HepG2 (cell line): ENCODE results near the gene SPTBN5. TPM values are rescaled to one million over a fixed set of nuclear protein-coding genes. Genes with fewer than 3 reads are reported as not detected.

Experiments used
- ATAC-seq: fragments of 200-7000 bp; cut with Tn5 transposase; 3 replicates; pipeline ENCODE4 v1.9.1; 2020; ENCODE audit warnings: mild to moderate bottlenecking, moderate library complexity
- BruUV-seq: library from RNA; stranded (reverse); fragments of 400-500 nt; replicated peaks from 2 replicates; lab custom pipeline; 2021; lab: Mats Ljungman, UMichigan
- CTCF ChIA-PET: fragments of 300-600 bp; formaldehyde crosslinking; extraction: SDS; loops from one replicate; lab custom pipeline; 2021; ENCODE audit warnings: low total read pairs, inconsistent platforms, low intra/inter-chr PET ratio; lab: Yijun Ruan, JAX
- POLR2A ChIA-PET: fragments of 350-600 bp; sonication (Branson Sonifier 250); formaldehyde crosslinking; loops from one replicate; lab custom pipeline; 2020; ENCODE audit warnings: antibody characterized with exemption, inconsistent platforms; lab: Yijun Ruan, JAX
- DNase-seq: peaks from one replicate; pipeline ENCODE4 v3.0.0-alpha.2; 2015; ENCODE audit warnings: low spot score
- FAIRE-seq: peaks from 3 replicates; lab custom pipeline; 2011; peaks lifted over from hg19 to GRCh38; lab: Jason Lieb, UNC
- H2AFZ ChIP-seq: one replicate; pipeline ENCODE4 v1.6.1; 2011; ENCODE audit warnings: low read length, inconsistent platforms
- H3K27ac ChIP-seq: fragments of 300-600 bp; 3 replicates; pipeline ENCODE4 v1.8.0; 2011; ENCODE audit warnings: mixed run types, mild to moderate bottlenecking, mixed read lengths, low read length, inconsistent platforms; ENCODE audit not compliant: insufficient read depth; ENCODE audit errors: extremely low read length
- H3K27me3 ChIP-seq, 2 experiments: fragments of 200-600 bp in 1 of 2; 2 replicates in 1 of 2; 3 replicates in 1 of 2; pipeline versions ENCODE4 v1.6.0 to v1.8.0; 2011; ENCODE audit warnings: low read length in 2 of 2, mild to moderate bottlenecking in 2 of 2, moderate library complexity in 2 of 2, inconsistent platforms in 1 of 2; ENCODE audit not compliant: insufficient read depth in 2 of 2, control insufficient read depth in 1 of 2
- H3K36me3 ChIP-seq, 2 experiments: fragments of 200-600 bp in 1 of 2; replicated peaks in 1 of 2; 2 replicates in 1 of 2; 3 replicates in 1 of 2; pipeline versions ENCODE4 v1.5.1 to v1.8.0; 2011; ENCODE audit warnings: low read length in 2 of 2, inconsistent platforms in 1 of 2; ENCODE audit not compliant: insufficient read depth in 2 of 2, control insufficient read depth in 1 of 2
- H3K4me1 ChIP-seq: 2 replicates; pipeline ENCODE4 v1.5.1; 2012; ENCODE audit warnings: low read length, inconsistent platforms; ENCODE audit not compliant: insufficient read depth
- H3K4me2 ChIP-seq: 2 replicates; pipeline ENCODE4 v1.6.0; 2011; ENCODE audit warnings: low read depth, low read length, inconsistent platforms
- H3K4me3 ChIP-seq, 3 experiments: fragments of 200-600 bp in 1 of 3; sonication (generic), shearing (Covaris generic) in 1 of 3; replicated peaks in 1 of 3; 2 replicates each; pipeline ENCODE4 v1.5.1; 2011 to 2016; ENCODE audit warnings: low read length in 3 of 3, inconsistent platforms in 2 of 3, low read depth in 2 of 3, mild to moderate bottlenecking in 2 of 3, control low read depth in 1 of 3, mixed read lengths in 1 of 3; ENCODE audit not compliant: insufficient read depth in 1 of 3
- H3K79me2 ChIP-seq: one replicate; pipeline ENCODE4 v1.6.1; 2011; ENCODE audit warnings: low read length, inconsistent platforms; ENCODE audit not compliant: insufficient read depth
- H3K9ac ChIP-seq: 2 replicates; pipeline ENCODE4 v1.6.0; 2011; ENCODE audit warnings: mild to moderate bottlenecking, low read depth, low read length, inconsistent platforms; ENCODE audit not compliant: insufficient read depth
- H3K9me3 ChIP-seq: 2 replicates; pipeline ENCODE4 v1.5.1; 2012; ENCODE audit warnings: mild to moderate bottlenecking, low read length
- H4K20me1 ChIP-seq: 2 replicates; pipeline ENCODE4 v1.6.0; 2011; ENCODE audit warnings: inconsistent platforms, mild to moderate bottlenecking, low read length, moderate library complexity; ENCODE audit not compliant: insufficient read depth
- BHLHE40 ChIP-seq: IDR thresholded peaks from 2 replicates; pipeline ENCODE4 v1.6.1; 2011; ENCODE audit warnings: low read length, improper control_type of control experiment
- BRCA1 ChIP-seq: sonication (generic); formaldehyde crosslinking; IDR thresholded peaks from 2 replicates; pipeline ENCODE4 v1.4.0; 2020; ENCODE audit warnings: missing genetic modification reagents
- SALL1 ChIP-seq: sonication (generic); formaldehyde crosslinking; IDR thresholded peaks from 2 replicates; pipeline ENCODE4 v1.8.0; 2022; ENCODE audit warnings: mild to moderate bottlenecking, missing genetic modification reagents
- ZFP1 ChIP-seq: IDR thresholded peaks from 2 replicates; pipeline ENCODE4 v1.6.1; 2016
- ZNF282 ChIP-seq: fragments of 450-650 bp; IDR thresholded peaks from 2 replicates; pipeline ENCODE4 v1.6.1; 2018; ENCODE audit not compliant: partially characterized antibody
- ZNF883 ChIP-seq: sonication (generic); formaldehyde crosslinking; IDR thresholded peaks from 2 replicates; pipeline ENCODE4 v1.5.1; 2020; ENCODE audit warnings: mild to moderate bottlenecking, missing genetic modification reagents; ENCODE audit errors: not compliant biosample characterization
- WGBS: methylation state at CpG from one replicate; pipeline ENCODE4 v1.1.6; 2017; ENCODE audit warnings: low lambda C conversion rate; 5-methylcytosine and 5-hydroxymethylcytosine counted together
- in situ Hi-C: cut with HindIII; loops from 2 replicates; pipeline ENCODE4 v1.10.0; 2017; ENCODE audit warnings: low pct_unique_long_range_greater_than_20kb; ENCODE audit not compliant: extremely low pct_ligation_motif_present
- intact Hi-C: fragments of 100-400 bp; cut with micrococcal nuclease; formaldehyde crosslinking; loops from one replicate; pipeline ENCODE4 v1.10.0; 2022; ENCODE audit not compliant: unreplicated experiment
- polyA plus RNA-seq, 8 experiments: library from polyadenylated mRNA; depleted of rRNA in 3 of 8; stranded (reverse) in 7 of 8; unstranded in 1 of 8; fragments of >200 nt; fragmentation: Illumina TruSeq in 4 of 8; extraction: Trizol in 4 of 8; gene quantifications; 2 replicates each; pipeline versions ENCODE4 v1.2.1 to v1.2.3, GENCODE V29; 2011 to 2016; ENCODE audit warnings: low read depth in 4 of 8, missing spikeins in 1 of 8, mixed read lengths in 1 of 8; ENCODE audit not compliant: insufficient read depth in 1 of 8
- total RNA-seq, 5 experiments: library from RNA; depleted of rRNA; stranded (reverse); fragments of >200 nt; fragmentation: Illumina TruSeq; extraction: Trizol; gene quantifications; 2 replicates each; pipeline ENCODE4 v1.2.3, GENCODE V29; 2016; ENCODE audit warnings: low read depth in 1 of 5
- TF ChIP-seq, protein P1 (sequence below): sonication (generic); formaldehyde crosslinking; IDR thresholded peaks from 2 replicates; pipeline ENCODE4 v1.4.0; 2020; ENCODE audit warnings: mild to moderate bottlenecking, missing genetic modification reagents
- TF ChIP-seq, protein P2 (sequence below): sonication (generic); formaldehyde crosslinking; conservative IDR thresholded peaks from 2 replicates; pipeline ENCODE4 v1.8.0; 2022; ENCODE audit warnings: missing genetic modification reagents
- TF ChIP-seq, protein P3 (sequence below): sonication (generic); formaldehyde crosslinking; IDR thresholded peaks from 2 replicates; pipeline ENCODE4 v1.5.1; 2020; ENCODE audit warnings: mild to moderate bottlenecking, missing genetic modification reagents, borderline replicate concordance
- TF ChIP-seq, protein P4 (sequence below): IDR thresholded peaks from 2 replicates; pipeline ENCODE4 v1.6.1; 2016; ENCODE audit warnings: missing compliant biosample characterization, missing genetic modification reagents, borderline replicate concordance

Gene SPTBN5
- total and polyA plus RNA-seq, 2 of the 13 experiments (the other 11 are each of a cell fraction or from before 2014, with no cell fraction given) = 0.01 to 0.07 TPM

DNA sequence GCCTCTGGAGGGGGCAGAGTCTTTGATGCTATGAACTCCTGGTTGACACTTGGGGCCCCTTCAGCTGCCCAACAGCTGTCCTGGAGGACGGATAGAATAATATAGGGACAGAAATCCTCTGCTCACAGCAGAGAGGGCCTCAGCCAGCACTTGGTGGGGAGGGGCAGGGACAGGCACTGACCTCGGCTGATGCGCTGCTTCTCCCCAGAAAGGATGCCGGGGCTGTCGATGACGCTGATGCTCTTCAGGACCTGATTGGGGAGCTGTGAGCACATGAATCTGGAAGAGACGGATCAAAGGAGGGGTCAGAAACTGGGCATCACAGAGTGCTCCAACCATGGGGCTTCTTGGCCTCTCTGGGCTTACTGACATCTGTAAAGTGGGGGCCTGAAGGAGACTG, 49.0 kb upstream of the SPTBN5 start:
- ChIA-PET CTCF (no interaction called here), POLR2A (no interaction called here)
- no peak overlapping the region for H2AFZ ChIP-seq
- intact Hi-C loops = no loop called here
- WGBS = 93% methylated on average over 7 of the region's 7 CpGs
- no peak overlapping the region for H3K9ac ChIP-seq
- in situ Hi-C loops = no loop called here
- H3K4me1 ChIP-seq = peaks cover 16% of the 10 kb centered on the region
- H3K36me3 ChIP-seq = peaks cover 2 to 6% of the 10 kb centered on the region in 2 experiments; a peak in 2 of 5 replicates
- no peaks in the 10 kb centered on the region for H4K20me1 ChIP-seq
- no peak overlapping the region for H3K27ac ChIP-seq
- no peaks in the 10 kb centered on the region for H3K9me3 ChIP-seq
- H3K79me2 ChIP-seq = no peaks in the 10 kb centered on the region
- DNase-seq = no peak
- FAIRE-seq = no peak
- no peak overlapping the region for H3K4me3 ChIP-seq
- ATAC-seq = no peak
- H3K4me2 ChIP-seq = no peak overlapping the region
- BruUV-seq = no TSS peak
- no peaks in the 10 kb centered on the region for H3K27me3 ChIP-seq
- no peak for TF ChIP-seq SALL1 (CRISPR knock-in tag)
- TF ChIP-seq ZFP1 (CRISPR knock-in tag) = no peak
- no peak for TF ChIP-seq ZNF282
- TF ChIP-seq ZNF883 = no peak
- TF ChIP-seq, protein P1, sequence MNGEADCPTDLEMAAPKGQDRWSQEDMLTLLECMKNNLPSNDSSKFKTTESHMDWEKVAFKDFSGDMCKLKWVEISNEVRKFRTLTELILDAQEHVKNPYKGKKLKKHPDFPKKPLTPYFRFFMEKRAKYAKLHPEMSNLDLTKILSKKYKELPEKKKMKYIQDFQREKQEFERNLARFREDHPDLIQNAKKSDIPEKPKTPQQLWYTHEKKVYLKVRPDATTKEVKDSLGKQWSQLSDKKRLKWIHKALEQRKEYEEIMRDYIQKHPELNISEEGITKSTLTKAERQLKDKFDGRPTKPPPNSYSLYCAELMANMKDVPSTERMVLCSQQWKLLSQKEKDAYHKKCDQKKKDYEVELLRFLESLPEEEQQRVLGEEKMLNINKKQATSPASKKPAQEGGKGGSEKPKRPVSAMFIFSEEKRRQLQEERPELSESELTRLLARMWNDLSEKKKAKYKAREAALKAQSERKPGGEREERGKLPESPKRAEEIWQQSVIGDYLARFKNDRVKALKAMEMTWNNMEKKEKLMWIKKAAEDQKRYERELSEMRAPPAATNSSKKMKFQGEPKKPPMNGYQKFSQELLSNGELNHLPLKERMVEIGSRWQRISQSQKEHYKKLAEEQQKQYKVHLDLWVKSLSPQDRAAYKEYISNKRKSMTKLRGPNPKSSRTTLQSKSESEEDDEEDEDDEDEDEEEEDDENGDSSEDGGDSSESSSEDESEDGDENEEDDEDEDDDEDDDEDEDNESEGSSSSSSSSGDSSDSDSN = no peak
- TF ChIP-seq, protein P2, sequence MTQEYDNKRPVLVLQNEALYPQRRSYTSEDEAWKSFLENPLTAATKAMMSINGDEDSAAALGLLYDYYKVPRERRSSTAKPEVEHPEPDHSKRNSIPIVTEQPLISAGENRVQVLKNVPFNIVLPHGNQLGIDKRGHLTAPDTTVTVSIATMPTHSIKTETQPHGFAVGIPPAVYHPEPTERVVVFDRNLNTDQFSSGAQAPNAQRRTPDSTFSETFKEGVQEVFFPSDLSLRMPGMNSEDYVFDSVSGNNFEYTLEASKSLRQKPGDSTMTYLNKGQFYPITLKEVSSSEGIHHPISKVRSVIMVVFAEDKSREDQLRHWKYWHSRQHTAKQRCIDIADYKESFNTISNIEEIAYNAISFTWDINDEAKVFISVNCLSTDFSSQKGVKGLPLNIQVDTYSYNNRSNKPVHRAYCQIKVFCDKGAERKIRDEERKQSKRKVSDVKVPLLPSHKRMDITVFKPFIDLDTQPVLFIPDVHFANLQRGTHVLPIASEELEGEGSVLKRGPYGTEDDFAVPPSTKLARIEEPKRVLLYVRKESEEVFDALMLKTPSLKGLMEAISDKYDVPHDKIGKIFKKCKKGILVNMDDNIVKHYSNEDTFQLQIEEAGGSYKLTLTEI (CRISPR knock-in tag) = no peak
- TF ChIP-seq, protein P3, sequence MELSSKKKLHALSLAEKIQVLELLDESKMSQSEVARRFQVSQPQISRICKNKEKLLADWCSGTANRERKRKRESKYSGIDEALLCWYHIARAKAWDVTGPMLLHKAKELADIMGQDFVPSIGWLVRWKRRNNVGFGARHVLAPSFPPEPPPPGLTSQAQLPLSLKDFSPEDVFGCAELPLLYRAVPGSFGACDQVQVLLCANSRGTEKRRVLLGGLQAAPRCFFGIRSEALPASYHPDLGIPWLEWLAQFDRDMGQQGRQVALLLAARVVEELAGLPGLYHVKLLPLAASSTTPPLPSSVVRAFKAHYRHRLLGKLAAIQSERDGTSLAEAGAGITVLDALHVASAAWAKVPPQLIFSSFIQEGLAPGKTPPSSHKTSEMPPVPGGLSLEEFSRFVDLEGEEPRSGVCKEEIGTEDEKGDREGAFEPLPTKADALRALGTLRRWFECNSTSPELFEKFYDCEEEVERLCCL (CRISPR knock-in tag) = no peak
- TF ChIP-seq BHLHE40 = no peak
- TF ChIP-seq, protein P4, sequence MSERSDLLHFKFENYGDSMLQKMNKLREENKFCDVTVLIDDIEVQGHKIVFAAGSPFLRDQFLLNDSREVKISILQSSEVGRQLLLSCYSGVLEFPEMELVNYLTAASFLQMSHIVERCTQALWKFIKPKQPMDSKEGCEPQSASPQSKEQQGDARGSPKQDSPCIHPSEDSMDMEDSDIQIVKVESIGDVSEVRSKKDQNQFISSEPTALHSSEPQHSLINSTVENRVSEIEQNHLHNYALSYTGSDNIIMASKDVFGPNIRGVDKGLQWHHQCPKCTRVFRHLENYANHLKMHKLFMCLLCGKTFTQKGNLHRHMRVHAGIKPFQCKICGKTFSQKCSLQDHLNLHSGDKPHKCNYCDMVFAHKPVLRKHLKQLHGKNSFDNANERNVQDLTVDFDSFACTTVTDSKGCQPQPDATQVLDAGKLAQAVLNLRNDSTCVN = no peak
- TF ChIP-seq BRCA1 (CRISPR knock-in tag) = no peak
